Measurements from ENCODE around the gene MAP3K9.

The MAP3K9 gene

GRCh38 chr14:70692210-70692609 is 117.1 kb downstream of the MAP3K9 start:
- DNase-seq = no peak

GRCh38 chr14:70685474-70686197 is 123.7 kb downstream of the MAP3K9 start:
- DNase-seq = no peak

- DNase-seq = no peak
These were observed 125.3 kb downstream of the MAP3K9 start for GRCh38 chr14:70683983-70684382.

- no peak for DNase-seq
These were observed 128.6 kb downstream of the MAP3K9 start for GRCh38 chr14:70680748-70681147.

- DNase-seq = no peak
These were observed 132.0 kb downstream of the MAP3K9 start for GRCh38 chr14:70677341-70677740.
